Effector memory CD8-positive, alpha-beta T cell (primary cell): ENCODE measurements around the gene TFDP1.

Experiments
- ATAC-seq: fragments of 150-1000 bp; cut with Tn5 transposase; replicated peaks from 2 replicates; pipeline ENCODE4 v1.10.0; 2021; ENCODE audit warnings: mild to moderate bottlenecking, moderate library complexity
- DNase-seq, 3 experiments: peaks; one replicate each; pipeline ENCODE4 v3.0.0; 2021
- H3K27ac Mint-ChIP-seq, 2 donors: one replicate each; pipeline ENCODE4 v1.8.0; 2022; ENCODE audit warnings: mild to moderate bottlenecking in 2 of 2, mixed read lengths in 2 of 2, moderate library complexity in 2 of 2
- H3K27me3 Mint-ChIP-seq, 2 donors: one replicate each; pipeline ENCODE4 v1.8.0; 2022; ENCODE audit warnings: mixed read lengths in 2 of 2
- H3K36me3 Mint-ChIP-seq: one replicate; pipeline ENCODE4 v1.8.0; 2022; ENCODE audit warnings: mild to moderate bottlenecking, moderate library complexity, mixed read lengths; ENCODE audit not compliant: insufficient read depth
- H3K4me1 Mint-ChIP-seq, 2 donors: one replicate each; pipeline ENCODE4 v1.8.0; 2022; ENCODE audit warnings: low read depth in 2 of 2, mixed read lengths in 2 of 2
- H3K4me3 Mint-ChIP-seq, 2 donors: one replicate each; pipeline ENCODE4 v1.8.0; 2022; ENCODE audit warnings: mild to moderate bottlenecking in 2 of 2, mixed read lengths in 2 of 2, moderate library complexity in 2 of 2
- H3K9me3 Mint-ChIP-seq, 2 donors: one replicate each; pipeline ENCODE4 v1.8.0; 2022; ENCODE audit warnings: mixed read lengths in 2 of 2

TFDP1 gene

GRCh38 chr13:113646376-113646775, 61.8 kb downstream of the TFDP1 start:
- Mint-ChIP-seq H3K4me3 (no peak overlapping the region), H3K27ac (peak overlapping the region in 1 of 2 donors; percentile 15), H3K4me1 (peaks cover 3 to 5% of the 10 kb centered on the region in 2 donors), H3K9me3 (no peaks in the 10 kb centered on the region), H3K27me3 (no peaks in the 10 kb centered on the region), H3K36me3 (peaks cover 8% of the 10 kb centered on the region)
- ATAC-seq (no peak), DNase-seq (no peak)

GRCh38 chr13:113646921-113647340, 62.4 kb downstream of the TFDP1 start:
- H3K36me3 Mint-ChIP-seq, result peaks cover 8% of the 10 kb centered on the region
- H3K4me3 Mint-ChIP-seq, result no peak overlapping the region

GRCh38 chr13:113647351-113648215, 63.0 kb downstream of the TFDP1 start:
- ATAC-seq (no peak), DNase-seq (no peak)
- Mint-ChIP-seq H3K27me3 (no peaks in the 10 kb centered on the region), H3K9me3 (no peaks in the 10 kb centered on the region), H3K4me3 (no peak overlapping the region), H3K27ac (no peak overlapping the region), H3K4me1 (peaks cover 3 to 5% of the 10 kb centered on the region in 2 donors), H3K36me3 (peaks cover 8% of the 10 kb centered on the region)

More at GRCh38 chr13:113646921-113647340, 62.4 kb downstream of the TFDP1 start:
- no peak for DNase-seq
- H3K27me3 Mint-ChIP-seq, result no peaks in the 10 kb centered on the region
- H3K4me1 Mint-ChIP-seq, result peaks cover 3 to 5% of the 10 kb centered on the region in 2 donors
- H3K27ac Mint-ChIP-seq, result no peak overlapping the region
- H3K9me3 Mint-ChIP-seq, result no peaks in the 10 kb centered on the region
- ATAC-seq, result no peak

- H3K36me3 Mint-ChIP-seq, result peaks cover 10% of the 10 kb centered on the region
- DNase-seq (no peak), ATAC-seq (no peak)
- peaks cover 5 to 10% of the 10 kb centered on the region in 2 donors for H3K4me1 Mint-ChIP-seq
- H3K4me3 Mint-ChIP-seq, result no peak overlapping the region
- no peak overlapping the region for H3K27ac Mint-ChIP-seq
- no peaks in the 10 kb centered on the region for H3K9me3 Mint-ChIP-seq
- H3K27me3 Mint-ChIP-seq, result no peaks in the 10 kb centered on the region
Measured at GRCh38 chr13:113648216-113648610, 63.7 kb downstream of the TFDP1 start.

GRCh38 chr13:113649212-113649611, 64.7 kb downstream of the TFDP1 start:
- no peak for ATAC-seq
- H3K27ac Mint-ChIP-seq, result no peak overlapping the region
- peaks cover 10% of the 10 kb centered on the region for H3K36me3 Mint-ChIP-seq
- no peak overlapping the region for H3K4me3 Mint-ChIP-seq
- H3K4me1 Mint-ChIP-seq, result peaks cover 10 to 19% of the 10 kb centered on the region in 2 donors
- no peaks in the 10 kb centered on the region for H3K27me3 Mint-ChIP-seq
- DNase-seq, result no peak
- no peaks in the 10 kb centered on the region for H3K9me3 Mint-ChIP-seq

- peaks cover 10 to 20% of the 10 kb centered on the region in 2 donors for H3K4me1 Mint-ChIP-seq
- H3K36me3 Mint-ChIP-seq, result peaks cover 10% of the 10 kb centered on the region
- no peaks in the 10 kb centered on the region for H3K9me3 Mint-ChIP-seq
- H3K27ac Mint-ChIP-seq, result no peak overlapping the region
- no peak for ATAC-seq
- DNase-seq, result no peak
- no peaks in the 10 kb centered on the region for H3K27me3 Mint-ChIP-seq
- H3K4me3 Mint-ChIP-seq, result no peak overlapping the region
Measured at GRCh38 chr13:113650275-113650674, 65.7 kb downstream of the TFDP1 start.

- Mint-ChIP-seq H3K4me3 (no peak overlapping the region), H3K36me3 (peaks cover 8% of the 10 kb centered on the region), H3K27ac (no peak overlapping the region), H3K4me1 (peaks cover 10 to 20% of the 10 kb centered on the region in 2 donors), H3K9me3 (no peaks in the 10 kb centered on the region), H3K27me3 (no peaks in the 10 kb centered on the region)
- DNase-seq (no peak), ATAC-seq (no peak)
Measured at GRCh38 chr13:113650731-113651148, 66.2 kb downstream of the TFDP1 start.

GRCh38 chr13:113651511-113652403, 67.2 kb downstream of the TFDP1 start:
- no peaks in the 10 kb centered on the region for H3K27me3 Mint-ChIP-seq
- no peak overlapping the region for H3K4me3 Mint-ChIP-seq
- H3K27ac Mint-ChIP-seq, result no peak overlapping the region
- H3K9me3 Mint-ChIP-seq, result no peaks in the 10 kb centered on the region
- H3K4me1 Mint-ChIP-seq, result peaks cover 7 to 15% of the 10 kb centered on the region in 2 donors
- H3K36me3 Mint-ChIP-seq, result peaks cover 3% of the 10 kb centered on the region
- no peak for DNase-seq
- no peak for ATAC-seq

- peaks cover 7 to 15% of the 10 kb centered on the region in 2 donors for H3K4me1 Mint-ChIP-seq
- peak; percentile 8 for ATAC-seq
- no peaks in the 10 kb centered on the region for H3K9me3 Mint-ChIP-seq
- H3K4me3 Mint-ChIP-seq, result peak overlapping the region in 1 of 2 donors; percentile 13
- no peak for DNase-seq
- H3K36me3 Mint-ChIP-seq, result peaks cover 2% of the 10 kb centered on the region
- H3K27ac Mint-ChIP-seq, result peak overlapping the region in 1 of 2 donors; percentile 81
- H3K27me3 Mint-ChIP-seq, result no peaks in the 10 kb centered on the region
Measured at GRCh38 chr13:113652404-113653263, 68.1 kb downstream of the TFDP1 start.

- H3K4me3 Mint-ChIP-seq, result peak overlapping the region; percentile 25 to 55
- H3K4me1 Mint-ChIP-seq, result peaks cover 7 to 15% of the 10 kb centered on the region in 2 donors
- DNase-seq (peak in 1 of 3 experiments; percentile 17), ATAC-seq (peak; percentile 49)
- no peaks in the 10 kb centered on the region for H3K27me3 Mint-ChIP-seq
- no peaks in the 10 kb centered on the region for H3K9me3 Mint-ChIP-seq
- H3K27ac Mint-ChIP-seq, result peak overlapping the region in 1 of 2 donors; percentile 81
- peaks cover 2% of the 10 kb centered on the region for H3K36me3 Mint-ChIP-seq
Measured at GRCh38 chr13:113653264-113654174, 69.0 kb downstream of the TFDP1 start.

GRCh38 chr13:113654175-113654560, 69.6 kb downstream of the TFDP1 start:
- Mint-ChIP-seq H3K27me3 (no peaks in the 10 kb centered on the region), H3K4me3 (peak overlapping the region; percentile 21 to 55), H3K27ac (peak overlapping the region in 1 of 2 donors; percentile 81), H3K9me3 (no peaks in the 10 kb centered on the region), H3K36me3 (peaks cover 2% of the 10 kb centered on the region), H3K4me1 (peaks cover 7 to 15% of the 10 kb centered on the region in 2 donors)
- ATAC-seq, result no peak
- no peak for DNase-seq
